BE2C (cell line): ENCODE measurements around the gene ROCK2.

Experiments
- DNase-seq: peaks from one replicate; pipeline ENCODE4 v3.0.0-alpha.2; 2020
- H3K27me3 ChIP-seq: fragments of 250-450 bp; sonication (Bioruptor Pico); 2 replicates; pipeline ENCODE4 v1.5.1; 2020; ENCODE audit warnings: mild to moderate bottlenecking
- H3K36me3 ChIP-seq: fragments of 250-450 bp; sonication (Bioruptor Pico); 2 replicates; pipeline ENCODE4 v1.5.1; 2020; ENCODE audit warnings: mild to moderate bottlenecking
- H3K4me1 ChIP-seq: fragments of 250-450 bp; sonication (Bioruptor Pico); 2 replicates; pipeline ENCODE4 v1.5.1; 2020
- H3K4me3 ChIP-seq: 2 replicates; pipeline ENCODE4 v1.5.1; 2011; ENCODE audit warnings: low read depth, low read length
- H3K9me3 ChIP-seq: fragments of 250-450 bp; sonication (Bioruptor Pico); 2 replicates; pipeline ENCODE4 v1.5.1; 2020
- CTCF ChIP-seq: IDR thresholded peaks from 2 replicates; pipeline ENCODE4 v1.5.1; 2012; ENCODE audit warnings: mild to moderate bottlenecking, low read depth, low read length

Gene ROCK2

GRCh38 chr2:11187731-11188130 is 156.7 kb downstream of the ROCK2 start:
- TF ChIP-seq CTCF = no peak
- Histone ChIP-seq H3K27me3 (no peaks in the 10 kb centered on the region), H3K9me3 (no peaks in the 10 kb centered on the region), H3K4me1 (peaks cover 6% of the 10 kb centered on the region; the same call in 1 of the 2 replicates), H3K36me3 (peaks cover 14% of the 10 kb centered on the region), H3K4me3 (no peak overlapping the region)
- DNase-seq = no peak

GRCh38 chr2:11187083-11187619 is 157.3 kb downstream of the ROCK2 start:
- Histone ChIP-seq H3K36me3 (peaks cover 10% of the 10 kb centered on the region), H3K9me3 (no peaks in the 10 kb centered on the region)
- DNase-seq = peak; percentile 29

GRCh38 chr2:11186145-11186544 is 158.3 kb downstream of the ROCK2 start:
- DNase-seq = no peak
- peaks cover 6% of the 10 kb centered on the region; the same call in 1 of the 2 replicates for H3K4me1 ChIP-seq
- TF ChIP-seq CTCF = no peak
- H3K36me3 ChIP-seq = peaks cover 3% of the 10 kb centered on the region; the same call in 1 of the 2 replicates
- H3K27me3 ChIP-seq = no peaks in the 10 kb centered on the region
- H3K9me3 ChIP-seq = no peaks in the 10 kb centered on the region
- no peak overlapping the region for H3K4me3 ChIP-seq

More at GRCh38 chr2:11187083-11187619, 157.3 kb downstream of the ROCK2 start:
- Histone ChIP-seq H3K4me3 (no peak overlapping the region), H3K4me1 (peaks cover 6% of the 10 kb centered on the region; the same call in 1 of the 2 replicates), H3K27me3 (no peaks in the 10 kb centered on the region)
- no peak for TF ChIP-seq CTCF

- Histone ChIP-seq H3K36me3 (no peaks in the 10 kb centered on the region; the same call in 1 of the 2 replicates), H3K27me3 (no peaks in the 10 kb centered on the region), H3K9me3 (no peaks in the 10 kb centered on the region), H3K4me1 (peaks cover 10% of the 10 kb centered on the region), H3K4me3 (no peak overlapping the region)
- DNase-seq = no peak
- no peak for TF ChIP-seq CTCF
These were observed 161.5 kb downstream of the ROCK2 start for GRCh38 chr2:11182951-11183350.

- no peak for DNase-seq
- no peaks in the 10 kb centered on the region; the same call in 1 of the 2 replicates for H3K36me3 ChIP-seq
- TF ChIP-seq CTCF = no peak
- H3K4me1 ChIP-seq = peaks cover 7% of the 10 kb centered on the region
- H3K27me3 ChIP-seq = no peaks in the 10 kb centered on the region
- H3K4me3 ChIP-seq = no peak overlapping the region
- no peaks in the 10 kb centered on the region for H3K9me3 ChIP-seq
These were observed 163.8 kb downstream of the ROCK2 start for GRCh38 chr2:11180653-11181052.

GRCh38 chr2:11179899-11180298 is 164.5 kb downstream of the ROCK2 start:
- peaks cover 10% of the 10 kb centered on the region for H3K4me1 ChIP-seq
- H3K9me3 ChIP-seq = no peaks in the 10 kb centered on the region
- H3K27me3 ChIP-seq = no peaks in the 10 kb centered on the region
- no peak for TF ChIP-seq CTCF
- no peaks in the 10 kb centered on the region; the same call in 1 of the 2 replicates for H3K36me3 ChIP-seq
- H3K4me3 ChIP-seq = no peak overlapping the region
- no peak for DNase-seq
